ENCODE data around the gene CLDN1.
"Not testable (repeated sequence)": the region's sequence is repeated elsewhere in the genome, so short reads cannot be mapped to it uniquely, and the experiment has no call there.

The CLDN1 gene

DNA sequence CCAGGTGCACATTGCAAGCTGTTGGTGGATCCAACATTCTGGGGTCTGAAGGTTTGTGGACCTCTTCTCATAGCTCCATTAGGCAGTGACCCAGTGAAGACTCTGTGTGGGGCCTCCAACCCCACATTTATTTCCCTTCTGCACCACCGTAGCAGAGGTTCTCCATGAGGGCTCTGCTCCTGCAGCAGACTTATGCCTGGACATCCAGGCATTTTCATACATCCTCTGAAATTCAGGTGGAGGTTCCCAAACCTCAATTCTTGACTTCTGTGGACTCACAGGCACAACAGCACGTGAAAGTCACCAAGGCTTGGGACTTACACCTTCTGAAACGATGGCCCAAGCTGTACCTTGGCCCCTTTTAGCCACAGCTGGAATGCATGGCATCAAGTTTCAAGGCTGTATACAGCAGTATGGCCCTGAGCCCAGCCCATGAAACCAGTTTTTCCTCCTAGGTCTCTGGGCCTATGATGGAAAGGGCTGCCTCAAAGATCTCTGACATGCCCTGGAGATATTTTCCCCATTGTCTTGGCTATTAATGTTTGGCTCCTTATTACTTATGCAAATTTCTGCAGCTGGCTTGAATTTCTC is 30.2 kb downstream of the CLDN1 start:
- no peak for DNase-seq (ENCODE audit: low read depth in 2 of 2)

DNA sequence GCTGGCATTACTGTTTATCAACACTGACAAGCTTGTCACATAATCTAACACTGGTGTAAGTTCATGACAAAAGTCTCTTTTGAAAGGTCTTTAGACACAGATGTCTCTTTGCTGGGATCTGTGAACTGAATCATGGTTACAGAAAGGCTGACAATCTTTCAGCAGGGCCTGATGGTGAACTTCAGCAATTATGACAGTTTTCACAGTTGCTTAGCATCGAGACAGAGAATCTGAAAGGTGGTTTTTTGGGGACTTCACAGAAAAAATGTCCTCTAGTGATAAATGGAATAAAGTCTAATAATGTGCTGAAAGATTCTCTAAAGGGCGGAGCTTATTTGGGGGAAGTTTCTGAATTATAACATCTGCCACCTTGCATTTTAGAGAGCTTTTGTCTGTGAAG is 32.3 kb downstream of the CLDN1 start:
- no peak for DNase-seq (ENCODE audit: low read depth in 2 of 2)

GRCh38 chr3:190288836-190289235 is 33.4 kb downstream of the CLDN1 start:
- DNase-seq (ENCODE audit: low read depth in 2 of 2), result no peak

DNA sequence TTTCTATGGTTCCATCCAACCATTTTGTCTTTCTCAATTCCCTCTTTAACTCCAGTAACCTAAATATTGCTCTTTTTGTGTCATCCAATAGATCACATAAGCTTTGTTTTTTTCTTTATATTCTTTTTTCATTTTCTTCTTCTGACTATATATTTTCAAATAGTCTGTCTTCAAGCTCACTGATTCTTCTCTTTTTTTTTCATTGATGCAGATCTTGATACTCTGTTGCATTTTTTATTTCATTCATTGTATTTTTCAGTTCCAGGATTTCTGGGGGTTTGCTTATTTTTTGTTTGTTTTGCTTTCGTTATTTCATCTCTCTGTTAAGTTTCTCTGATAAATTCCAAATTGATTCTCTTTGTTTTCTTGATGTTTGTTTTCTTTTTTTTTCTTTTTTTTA is 36.2 kb downstream of the CLDN1 start:
- no peak for DNase-seq (ENCODE audit: low read depth in 2 of 2)

DNA sequence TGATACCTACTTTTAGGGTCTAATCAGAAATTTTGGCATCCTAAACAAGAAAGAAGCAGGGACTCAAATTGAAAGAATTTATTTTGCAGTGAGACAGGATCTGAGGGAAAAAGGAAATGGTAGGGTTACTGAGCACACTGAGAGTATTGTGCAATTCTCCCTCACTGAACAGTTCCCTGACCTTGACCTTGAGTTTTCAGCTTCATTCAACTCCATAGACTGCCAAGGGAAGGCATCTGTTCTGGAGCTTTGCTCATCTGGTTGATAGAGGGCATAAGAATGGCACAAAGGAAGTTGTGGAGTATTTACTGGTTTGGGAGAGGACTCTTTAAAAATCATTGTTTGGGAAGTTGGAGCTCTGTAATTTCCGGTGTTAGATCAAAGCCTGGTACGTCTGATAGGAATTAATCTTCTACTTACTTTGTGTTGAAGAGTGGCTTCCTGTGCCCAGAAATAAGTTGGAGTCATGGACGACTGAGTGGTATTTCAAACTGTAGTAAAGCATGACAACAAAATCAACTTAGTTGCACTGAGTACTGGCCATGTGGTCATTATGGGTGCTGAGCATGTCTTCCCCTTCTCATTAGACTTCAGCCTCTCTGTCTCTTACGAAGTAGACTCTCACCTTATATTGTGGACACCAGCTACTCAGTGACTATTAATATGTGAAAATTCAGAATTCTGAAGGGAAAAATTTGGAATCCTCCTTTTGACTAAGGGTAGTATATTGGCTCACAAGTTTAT is 40.8 kb downstream of the CLDN1 start:
- no peak for DNase-seq (ENCODE audit: low read depth in 2 of 2)

- no peak for DNase-seq (ENCODE audit: low read depth in 2 of 2)
These were observed 42.6 kb downstream of the CLDN1 start for GRCh38 chr3:190279690-190280089.

DNA sequence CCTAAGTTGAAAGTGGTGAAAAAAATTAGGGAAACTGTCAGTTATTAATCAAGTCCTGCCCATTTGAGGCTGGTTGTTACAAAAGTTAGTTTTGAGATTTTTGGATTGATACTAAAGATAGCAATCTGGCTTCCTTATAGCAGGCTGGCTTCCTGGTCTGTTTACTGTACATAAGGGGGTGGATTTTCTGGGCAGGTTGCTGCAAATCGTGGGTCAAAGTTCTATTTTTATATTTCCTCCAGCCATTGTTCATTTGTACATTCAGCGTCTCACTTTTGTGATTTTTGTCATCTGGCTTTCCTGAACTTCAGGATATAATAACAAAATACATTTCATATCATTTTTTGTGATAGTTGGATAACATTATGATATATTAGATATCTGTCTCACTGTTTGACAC is 49.5 kb downstream of the CLDN1 start:
- no peak for DNase-seq (ENCODE audit: low read depth in 2 of 2)

- DNase-seq (ENCODE audit: low read depth in 2 of 2), result no peak
These were observed 53.1 kb downstream of the CLDN1 start for GRCh38 chr3:190269101-190269500.

- DNase-seq (ENCODE audit: low read depth in 2 of 2), result not testable (repeated sequence)
These were observed 54.8 kb downstream of the CLDN1 start for GRCh38 chr3:190267464-190267863.

- DNase-seq (ENCODE audit: low read depth in 2 of 2), result no peak
These were observed 55.3 kb downstream of the CLDN1 start for GRCh38 chr3:190266913-190267290.

GRCh38 chr3:190266265-190266912 is 55.9 kb downstream of the CLDN1 start:
- DNase-seq (ENCODE audit: low read depth in 2 of 2), result no peak

DNA sequence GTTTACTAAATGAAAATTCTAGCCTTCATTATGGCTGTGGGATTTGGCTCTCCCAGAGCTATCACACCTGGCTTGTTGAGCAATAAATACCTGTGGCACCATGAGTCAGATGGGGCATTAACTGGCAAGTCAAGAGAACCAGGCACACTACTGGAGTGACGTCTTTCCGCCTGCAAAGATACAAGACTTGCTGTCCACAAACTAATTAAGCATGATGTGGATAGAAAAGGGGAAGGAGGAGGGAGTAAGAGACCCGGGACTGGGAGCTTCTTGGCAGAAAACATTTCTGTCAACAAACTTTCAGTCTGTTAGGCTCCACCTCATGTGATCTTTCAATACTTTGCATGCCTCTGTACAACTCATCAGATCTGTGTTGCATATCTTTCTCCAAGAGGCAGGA is 56.5 kb downstream of the CLDN1 start:
- no peak for DNase-seq (ENCODE audit: low read depth in 2 of 2)

DNA sequence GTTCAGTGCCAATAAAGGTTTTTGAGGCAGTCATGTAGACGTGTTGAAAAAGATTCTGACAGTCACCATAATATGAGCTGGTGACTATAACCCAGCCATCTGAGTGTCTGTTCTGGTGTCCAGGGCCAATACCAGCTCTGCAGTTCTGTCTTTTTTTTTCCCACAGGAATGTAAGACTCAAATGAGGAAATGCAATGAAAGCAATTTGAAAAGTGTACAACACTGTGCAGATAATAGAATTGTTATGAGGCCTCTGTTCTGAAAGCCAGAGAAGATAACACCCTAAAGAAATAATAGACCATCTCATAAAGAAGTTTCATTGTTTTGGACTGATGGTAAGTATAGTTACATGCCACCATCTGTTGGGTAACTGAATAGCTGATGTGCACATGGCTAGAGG is 57.1 kb downstream of the CLDN1 start:
- no peak for DNase-seq (ENCODE audit: low read depth in 2 of 2)

- no peak for DNase-seq (ENCODE audit: low read depth in 2 of 2)
These were observed 60.5 kb downstream of the CLDN1 start for GRCh38 chr3:190261740-190262139.

DNA sequence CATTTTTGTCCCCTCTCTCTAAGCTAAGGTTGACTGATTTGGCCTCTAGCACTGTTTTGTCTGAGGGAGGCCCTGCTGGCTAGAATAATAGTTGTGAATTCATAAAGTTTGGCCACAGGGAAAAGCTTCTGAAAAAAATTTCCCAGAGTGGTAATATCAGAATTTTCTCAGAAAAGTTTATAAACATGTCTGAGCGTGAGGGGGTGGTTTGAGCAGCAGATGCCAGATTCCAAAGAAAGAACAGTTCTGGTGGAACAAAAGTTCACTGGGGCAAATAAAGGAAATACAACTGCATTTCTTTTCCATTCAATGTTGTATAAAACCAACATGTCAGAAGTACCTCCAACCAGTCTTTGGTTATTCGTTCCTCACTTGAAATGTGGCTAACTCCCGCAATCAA is 61.2 kb downstream of the CLDN1 start:
- no peak for DNase-seq (ENCODE audit: low read depth in 2 of 2)

DNA sequence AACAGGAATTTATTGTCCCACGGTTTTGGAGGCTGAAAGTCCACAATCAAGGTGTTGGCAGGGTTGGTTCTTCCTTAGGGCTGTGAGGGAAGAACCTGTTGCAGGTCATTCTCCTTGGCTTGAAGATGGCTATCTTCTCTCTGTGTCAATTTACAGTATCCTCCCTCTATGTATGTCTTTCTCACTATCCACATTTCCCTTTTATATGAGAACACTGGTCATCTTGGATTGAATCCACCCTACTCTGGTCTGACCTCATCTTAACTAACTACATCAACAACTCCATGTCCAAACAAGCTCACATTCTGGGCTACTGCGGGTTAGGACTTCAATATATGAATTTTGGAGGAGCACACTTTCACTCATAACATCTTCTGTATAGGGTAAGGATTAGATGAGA is 61.9 kb downstream of the CLDN1 start:
- DNase-seq (ENCODE audit: low read depth in 2 of 2), result no peak

DNA sequence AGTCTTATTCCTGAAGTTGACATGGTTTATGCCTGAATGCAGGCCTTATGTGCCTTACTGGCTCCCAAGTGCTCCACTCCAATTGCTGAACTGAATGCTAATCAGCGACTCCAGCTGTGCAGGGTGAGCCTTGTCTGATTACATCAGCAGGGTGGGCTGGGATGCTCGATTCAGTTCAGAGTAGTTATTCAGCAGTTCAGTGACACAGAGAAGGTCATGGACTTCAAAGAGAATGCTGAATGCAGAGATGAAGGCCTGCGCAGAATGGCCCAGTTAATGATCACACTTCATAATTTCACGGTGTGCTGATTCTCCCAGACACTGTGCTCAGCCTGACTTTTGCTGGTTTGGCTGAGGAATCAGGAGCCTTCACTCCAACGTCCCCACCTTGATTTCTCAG is 63.6 kb downstream of the CLDN1 start:
- no peak for DNase-seq (ENCODE audit: low read depth in 2 of 2)

All from stimulated activated CD4-positive, alpha-beta T cell treated with anti-CD3 and anti-CD28 coated beads, Interleukin-1b, Interleukin-23, amount 100 ng/mL, for 4 hours (primary cell).